OCI-LY1 (cell line): ENCODE data around the gene IFI44L.

Experiments
- H2AFZ ChIP-seq: fragments of 200-600 bp; sonication (generic), shearing (Covaris generic); 2 replicates; pipeline ENCODE4 v1.6.0; 2014; ENCODE audit warnings: antibody characterized with exemption, mild to moderate bottlenecking, low read length
- H3F3A ChIP-seq: fragments of 200-600 bp; sonication (generic), shearing (Covaris generic); 2 replicates; pipeline ENCODE4 v1.6.0; 2014; ENCODE audit warnings: mild to moderate bottlenecking, antibody characterized with exemption, low read length, moderate library complexity; ENCODE audit not compliant: insufficient read depth
- H3K27ac ChIP-seq: fragments of 200-600 bp; sonication (generic); 2 replicates; pipeline ENCODE4 v1.5.1; 2014; ENCODE audit warnings: low read length, mixed run types, mild to moderate bottlenecking, low read depth; ENCODE audit not compliant: poor library complexity, severe bottlenecking
- H3K27me3 ChIP-seq: fragments of 200-600 bp; sonication (generic); 2 replicates; pipeline ENCODE4 v1.6.0; 2014; ENCODE audit warnings: antibody characterized with exemption, mild to moderate bottlenecking, low read length, moderate library complexity; ENCODE audit not compliant: insufficient read depth
- H3K36me3 ChIP-seq: fragments of 200-600 bp; sonication (generic); 2 replicates; pipeline ENCODE4 v1.6.1; 2014; ENCODE audit warnings: mild to moderate bottlenecking, antibody characterized with exemption, low read length, moderate library complexity, mixed read lengths; ENCODE audit not compliant: insufficient read depth
- H3K4me1 ChIP-seq: fragments of 200-600 bp; sonication (generic); 2 replicates; pipeline ENCODE4 v1.5.1; 2014; ENCODE audit warnings: mild to moderate bottlenecking, low read length, moderate library complexity; ENCODE audit not compliant: insufficient read depth, severe bottlenecking
- H3K4me2 ChIP-seq: fragments of 200-600 bp; sonication (generic), shearing (Covaris generic); 2 replicates; pipeline ENCODE4 v1.6.1; 2014; ENCODE audit warnings: low read length
- H3K4me3 ChIP-seq: fragments of 200-600 bp; sonication (generic); 2 replicates; pipeline ENCODE4 v1.5.1; 2014; ENCODE audit warnings: low read length, low read depth, mild to moderate bottlenecking, mixed read lengths; ENCODE audit not compliant: poor library complexity, severe bottlenecking
- H3K79me2 ChIP-seq: fragments of 200-600 bp; shearing (Covaris generic); 2 replicates; pipeline ENCODE4 v1.6.1; 2016; ENCODE audit warnings: mixed run types, low read length, mixed read lengths; ENCODE audit not compliant: insufficient read depth
- H3K9ac ChIP-seq: fragments of 200-600 bp; sonication (generic), shearing (Covaris generic); 2 replicates; pipeline ENCODE4 v1.6.1; 2014; ENCODE audit warnings: mild to moderate bottlenecking, low read length, mixed read lengths
- H3K9me2 ChIP-seq: fragments of 200-600 bp; sonication (generic), shearing (Covaris generic); 2 replicates; pipeline ENCODE4 v1.6.1; 2014; ENCODE audit warnings: low read depth, mild to moderate bottlenecking, low read length, mixed read lengths
- H3K9me3 ChIP-seq: fragments of 200-600 bp; shearing (Covaris generic); 2 replicates; pipeline ENCODE4 v1.6.1; 2014; ENCODE audit warnings: low read length, mixed read lengths
- H4K20me1 ChIP-seq: fragments of 200-600 bp; sonication (generic), shearing (Covaris generic); 2 replicates; pipeline ENCODE4 v1.6.0; 2016; ENCODE audit warnings: mild to moderate bottlenecking, low read length; ENCODE audit not compliant: insufficient read depth
- CTCF ChIP-seq: fragments of 200-600 bp; sonication (generic), shearing (Covaris generic); IDR thresholded peaks from 2 replicates; pipeline ENCODE4 v1.5.1; 2017; ENCODE audit warnings: mild to moderate bottlenecking, antibody characterized with exemption, low read length, moderate library complexity, mixed read lengths
- EZH2 ChIP-seq: fragments of 200-600 bp; sonication (generic), shearing (Covaris generic); IDR thresholded peaks from 2 replicates; pipeline ENCODE4 v1.8.0; 2017; ENCODE audit warnings: borderline replicate concordance, mixed run types, mild to moderate bottlenecking, antibody characterized with exemption, low read length, moderate library complexity, mixed read lengths

IFI44L gene

GRCh38 chr1:78627321-78627720, 7.1 kb downstream of the IFI44L start:
- Histone ChIP-seq H3K9ac (no peak overlapping the region), H3K4me1 (no peaks in the 10 kb centered on the region), H3K4me2 (no peak overlapping the region), H3K4me3 (no peak overlapping the region), H3K9me2 (no peaks in the 10 kb centered on the region), H3K79me2 (no peaks in the 10 kb centered on the region), H3K36me3 (no peaks in the 10 kb centered on the region), H3F3A (no peaks in the 10 kb centered on the region), H3K9me3 (no peaks in the 10 kb centered on the region), H2AFZ (no peak overlapping the region), H3K27me3 (no peaks in the 10 kb centered on the region), H3K27ac (no peak overlapping the region), H4K20me1 (no peaks in the 10 kb centered on the region)
- no peak for TF ChIP-seq CTCF
- no peak for TF ChIP-seq EZH2

- no peaks in the 10 kb centered on the region for H3K79me2 ChIP-seq
- no peaks in the 10 kb centered on the region for H3K9me3 ChIP-seq
- H3K36me3 ChIP-seq = no peaks in the 10 kb centered on the region
- H2AFZ ChIP-seq = no peak overlapping the region
- no peak overlapping the region for H3K4me2 ChIP-seq
- no peaks in the 10 kb centered on the region for H3K9me2 ChIP-seq
- no peaks in the 10 kb centered on the region for H3K27me3 ChIP-seq
- no peaks in the 10 kb centered on the region for H3F3A ChIP-seq
- H3K4me3 ChIP-seq = no peak overlapping the region
- no peaks in the 10 kb centered on the region for H4K20me1 ChIP-seq
- H3K4me1 ChIP-seq = no peaks in the 10 kb centered on the region
- no peak overlapping the region for H3K27ac ChIP-seq
- no peak overlapping the region for H3K9ac ChIP-seq
- TF ChIP-seq EZH2 (no peak), CTCF (no peak)
These were observed 10.4 kb downstream of the IFI44L start for GRCh38 chr1:78630600-78630999.

- H3K27ac ChIP-seq = no peak overlapping the region
- no peak overlapping the region for H3K4me2 ChIP-seq
- H3F3A ChIP-seq = no peaks in the 10 kb centered on the region
- no peak overlapping the region for H3K9ac ChIP-seq
- no peaks in the 10 kb centered on the region for H3K9me2 ChIP-seq
- H3K9me3 ChIP-seq = no peaks in the 10 kb centered on the region
- no peaks in the 10 kb centered on the region for H3K4me1 ChIP-seq
- H3K36me3 ChIP-seq = no peaks in the 10 kb centered on the region
- no peaks in the 10 kb centered on the region for H3K79me2 ChIP-seq
- H2AFZ ChIP-seq = no peak overlapping the region
- H4K20me1 ChIP-seq = no peaks in the 10 kb centered on the region
- H3K27me3 ChIP-seq = no peaks in the 10 kb centered on the region
- no peak overlapping the region for H3K4me3 ChIP-seq
- TF ChIP-seq EZH2 (no peak), CTCF (no peak)
These were observed 13.0 kb downstream of the IFI44L start for GRCh38 chr1:78633209-78633608.
